Measurements from ENCODE around the gene KIRREL3. TPM values are rescaled to one million over a fixed set of nuclear protein-coding genes. Genes with fewer than 3 reads are reported as not detected.

Gene KIRREL3
- total and polyA plus RNA-seq, 9 of the 15 experiments (the other 6 are each of a cell fraction or from before 2014, with no cell fraction given) = 0.04 to 0.10 TPM; not detected in 7

- H3K36me3 ChIP-seq (ENCODE audit: control insufficient read depth, insufficient read depth, low read length) = no peaks in the 10 kb centered on the region
- DNase-seq (ENCODE audit: extremely low read depth in 1 of 4, low spot score in 3 of 4) (no peak), ATAC-seq (no peak), FAIRE-seq (no peak)
- POLR2A ChIA-PET = interaction anchor here (0.6 to 1.8 kb wide), 2 partner anchors 12 to 293 kb away, joined by 3 to 6 read pairs; no protein-coding TSS in a partner anchor
- peaks cover 5 to 9% of the 10 kb centered on the region in 2 experiments; a peak in 3 of 5 replicates for H3K4me1 ChIP-seq (replicated peaks in 1 of 2; ENCODE audit: control insufficient read depth in 2 of 2, insufficient read depth in 2 of 2, low read length in 2 of 2)
- H2AFZ ChIP-seq (ENCODE audit: low read depth, low read length) = no peak overlapping the region
- H3K4me3 ChIP-seq = no peak overlapping the region
- peaks cover 43% of the 10 kb centered on the region for H4K20me1 ChIP-seq (replicated peaks; ENCODE audit: control insufficient read depth, insufficient read depth, low read length)
- H3K79me2 ChIP-seq (ENCODE audit: control insufficient read depth, insufficient read depth, low read length) = no peaks in the 10 kb centered on the region
- H3K27ac ChIP-seq (ENCODE audit: extremely low read depth, low read depth, low read length) = no peak overlapping the region
- H3K4me2 ChIP-seq (ENCODE audit: insufficient read depth, low read length) = no peak overlapping the region
- BruUV-seq (replicated peaks) = no TSS peak
- H3K9me1 ChIP-seq (ENCODE audit: control insufficient read depth, insufficient read depth, low read length) = no peaks in the 10 kb centered on the region
- in situ Hi-C loops (cut with MboI) (loop anchor here (25.0 kb wide), 1 partner anchor 107 kb away; the partner anchor contains the start of gene DCPS), intact Hi-C loops (cut with micrococcal nuclease) (no loop called here)
- TF ChIP-seq RHOXF2B (CRISPR knock-in tag; conservative IDR thresholded peaks at IDR 0.05) (no peak), TARDBP (IDR thresholded peaks at IDR 0.05) (no peak), MIER1 (IDR thresholded peaks at IDR 0.05; ENCODE audit: low read depth) (no peak), FOXJ2 (tag; IDR thresholded peaks at IDR 0.05) (no peak), CHD1 (IDR thresholded peaks at IDR 0.05; ENCODE audit: low read length) (no peak), ZNF57 (CRISPR knock-in tag; IDR thresholded peaks at IDR 0.05) (no peak), ZNF23 (CRISPR knock-in tag; IDR thresholded peaks at IDR 0.05) (no peak), PTTG1 (tag; IDR thresholded peaks at IDR 0.05; ENCODE audit: low read depth) (no peak), ZZZ3 (IDR thresholded peaks at IDR 0.05) (no peak), TCF7 (IDR thresholded peaks at IDR 0.05; ENCODE audit: borderline replicate concordance) (no peak), HNRNPL (IDR thresholded peaks at IDR 0.05; ENCODE audit: low read depth, low read length) (no peak), MITF (IDR thresholded peaks at IDR 0.05) (no peak), ZNF280A (IDR thresholded peaks at IDR 0.05; ENCODE audit: low read depth, partially characterized antibody) (no peak), ZNF561 (CRISPR knock-in tag; conservative IDR thresholded peaks at IDR 0.05) (no peak), FOSL1 (tag; conservative IDR thresholded peaks at IDR 0.05) (no peak), CREB5 (CRISPR knock-in tag; IDR thresholded peaks at IDR 0.05) (no peak), NR2C1 (IDR thresholded peaks at IDR 0.05) (no peak), NR2C1 (tag; IDR thresholded peaks at IDR 0.05) (no peak)
- peaks cover 13 to 17% of the 10 kb centered on the region in 2 experiments; a peak in 4 of 5 replicates for H3K27me3 ChIP-seq (ENCODE audit: control insufficient read depth in 2 of 2, insufficient read depth in 2 of 2, low read length in 2 of 2)
- 36% methylated on average over 1 of the region's 1 CpG for WGBS (ENCODE audit: insufficient coverage, low coverage, missing lambda C conversion rate)
- H3K9ac ChIP-seq (ENCODE audit: insufficient read depth in 1 of 2, low read depth in 2 of 2, low read length in 2 of 2) = no peak overlapping the region
- no peaks in the 10 kb centered on the region for H3K9me3 ChIP-seq (replicated peaks; ENCODE audit: control insufficient read depth, insufficient read depth, low read depth, low read length)
- CTCF ChIA-PET (ENCODE audit: low intra/inter-chr PET ratio) = no interaction called here
These were observed 581.7 kb downstream of the KIRREL3 start for GRCh38 chr11:126418887-126419286.

All from K562 (cell line).